ENCODE data around the gene RABEP2. TPM values are rescaled to one million over a fixed set of nuclear protein-coding genes. Genes with fewer than 3 reads are reported as not detected.

RABEP2 gene
- total and polyA plus RNA-seq, 9 of the 15 experiments (the other 6 are each of a cell fraction or from before 2014, with no cell fraction given) = 0.15 to 13.4 (median 3.5) TPM

GRCh38 chr16:28974437-28975157 lies 49.6 kb upstream of the RABEP2 start, which contains the start of gene SPNS1 (continued):
- no peak for TF ChIP-seq TFAM (CRISPR knock-in tag; conservative IDR thresholded peaks at IDR 0.05)
- TF ChIP-seq CREB3L1 (IDR thresholded peaks at IDR 0.05; ENCODE audit: borderline replicate concordance, low read depth) = peak; percentile 86; the same call in 1 of the 2 replicates
- peak in 1 of 2 experiments; percentile 54; a peak in 1 of 4 replicates for TF ChIP-seq ZNF318 (IDR thresholded peaks at IDR 0.05; ENCODE audit: borderline replicate concordance in 1 of 2, low read depth in 1 of 2)
- no peak for TF ChIP-seq PPARD (CRISPR knock-in tag; IDR thresholded peaks at IDR 0.05)
- 0 out of 2 replicates have a peak, but pooled peaks have one; percentile 52 for TF ChIP-seq ZFPM2 (CRISPR knock-in tag; IDR thresholded peaks at IDR 0.05)
- no peak for TF ChIP-seq SMARCC2 (IDR thresholded peaks at IDR 0.05; ENCODE audit: low read depth)
- no peak for TF ChIP-seq MTF1 (CRISPR knock-in tag; IDR thresholded peaks at IDR 0.05; ENCODE audit: borderline replicate concordance)
- TF ChIP-seq KLF16 (IDR thresholded peaks at IDR 0.05) = peak; percentile 90
- TF ChIP-seq TAL1 (IDR thresholded peaks at IDR 0.05) = no peak
- no peak for TF ChIP-seq FUS (optimal IDR thresholded peaks at IDR 0.05; ENCODE audit: low read depth, low read length)
- TF ChIP-seq E2F3 (CRISPR knock-in tag; IDR thresholded peaks at IDR 0.05) = no peak
- no peak for TF ChIP-seq CGGBP1 (CRISPR knock-in tag; IDR thresholded peaks at IDR 0.05)
- TF ChIP-seq ZNF449 (CRISPR knock-in tag; IDR thresholded peaks at IDR 0.05) = 0 out of 2 replicates have a peak, but pooled peaks have one; percentile 29
- TF ChIP-seq GMEB1 (CRISPR knock-in tag; IDR thresholded peaks at IDR 0.05) = peak; percentile 57
